Activated CD8-positive, alpha-beta T cell treated with anti-CD3 and anti-CD28 coated beads for 36 hours (primary cell): ENCODE measurements around the gene WTAP. TPM values are rescaled to one million over a fixed set of nuclear protein-coding genes. Genes with fewer than 3 reads are reported as not detected.

Source experiments
- ATAC-seq: fragments of 200-7000 bp; cut with Tn5 transposase; one replicate; pipeline ENCODE4 v1.10.0; 2021; ENCODE audit warnings: mild to moderate bottlenecking, moderate library complexity
- CTCF ChIA-PET: fragments of 350-600 bp; sonication (Branson Sonifier 250); formaldehyde crosslinking; loops from one replicate; lab custom pipeline; 2021; ENCODE audit warnings: antibody characterized with exemption; lab: Charles Lee
- POLR2A ChIA-PET: fragments of 350-600 bp; sonication (Branson Sonifier 250); formaldehyde crosslinking; loops from one replicate; lab custom pipeline; 2021; ENCODE audit warnings: antibody characterized with exemption; lab: Charles Lee
- DNase-seq: peaks from one replicate; pipeline ENCODE4 v3.0.0-alpha.2; 2020
- H3K27ac Mint-ChIP-seq: one replicate; pipeline ENCODE4 v1.8.0; 2021; ENCODE audit warnings: mild to moderate bottlenecking, mixed read lengths
- H3K27me3 Mint-ChIP-seq: one replicate; pipeline ENCODE4 v1.8.0; 2021; ENCODE audit warnings: mixed read lengths
- H3K36me3 Mint-ChIP-seq: one replicate; pipeline ENCODE4 v1.8.0; 2021; ENCODE audit warnings: low read depth, mixed read lengths
- H3K4me1 Mint-ChIP-seq: one replicate; pipeline ENCODE4 v1.8.0; 2021; ENCODE audit warnings: low read depth, mixed read lengths
- H3K4me3 Mint-ChIP-seq: one replicate; pipeline ENCODE4 v1.8.0; 2021; ENCODE audit warnings: mild to moderate bottlenecking, moderate library complexity, mixed read lengths
- H3K9me3 Mint-ChIP-seq: one replicate; pipeline ENCODE4 v1.8.0; 2021; ENCODE audit warnings: mixed read lengths
- intact Hi-C: fragments of 100-400 bp; cut with micrococcal nuclease; formaldehyde crosslinking; loops from one replicate; pipeline ENCODE4 v1.10.0; 2022
- total RNA-seq, 2 experiments: library from RNA; stranded (reverse); gene quantifications; one replicate each; pipeline ENCODE4 v1.2.3, GENCODE V29; 2021
- TF ChIP-seq, protein P1 (sequence below): fragments of 200-600 bp; IDR thresholded peaks from one replicate; pipeline ENCODE4 v1.8.0; 2022; ENCODE audit warnings: antibody characterized with exemption, mild to moderate bottlenecking

The WTAP gene
- total RNA-seq, 2 experiments from 2014 or later: 79.9 to 80.6 TPM

DNA sequence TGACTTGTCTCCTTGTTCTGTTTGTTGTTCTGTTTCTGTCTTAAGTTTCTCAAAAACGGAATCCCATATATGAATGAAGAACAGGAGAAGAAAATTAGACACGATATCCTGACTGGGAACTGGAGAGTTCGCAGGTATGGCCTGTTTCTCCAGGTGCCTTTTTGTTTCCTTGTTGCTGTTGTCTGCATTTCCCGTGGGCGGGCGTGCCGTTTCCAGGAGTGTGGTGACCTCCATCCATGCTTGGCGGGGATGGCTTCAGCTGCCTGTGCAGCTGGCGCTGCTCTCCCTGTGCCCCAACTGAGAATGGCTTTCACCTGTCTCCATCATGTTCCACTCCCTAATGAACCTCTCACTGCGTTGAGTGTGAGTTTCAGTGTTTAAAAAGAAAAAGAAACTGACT lies 77.2 kb downstream of the WTAP start:
- H3K27ac Mint-ChIP-seq: no peak overlapping the region
- H3K9me3 Mint-ChIP-seq: no peaks in the 10 kb centered on the region
- DNase-seq (no peak), ATAC-seq (no peak)
- H3K27me3 Mint-ChIP-seq: no peaks in the 10 kb centered on the region
- peaks cover 2% of the 10 kb centered on the region for H3K36me3 Mint-ChIP-seq
- intact Hi-C loops: loop anchor here (5.0 kb wide), 1 partner anchor 643 kb away; no protein-coding TSS in a partner anchor
- no peaks in the 10 kb centered on the region for H3K4me1 Mint-ChIP-seq
- TF ChIP-seq, protein P1, sequence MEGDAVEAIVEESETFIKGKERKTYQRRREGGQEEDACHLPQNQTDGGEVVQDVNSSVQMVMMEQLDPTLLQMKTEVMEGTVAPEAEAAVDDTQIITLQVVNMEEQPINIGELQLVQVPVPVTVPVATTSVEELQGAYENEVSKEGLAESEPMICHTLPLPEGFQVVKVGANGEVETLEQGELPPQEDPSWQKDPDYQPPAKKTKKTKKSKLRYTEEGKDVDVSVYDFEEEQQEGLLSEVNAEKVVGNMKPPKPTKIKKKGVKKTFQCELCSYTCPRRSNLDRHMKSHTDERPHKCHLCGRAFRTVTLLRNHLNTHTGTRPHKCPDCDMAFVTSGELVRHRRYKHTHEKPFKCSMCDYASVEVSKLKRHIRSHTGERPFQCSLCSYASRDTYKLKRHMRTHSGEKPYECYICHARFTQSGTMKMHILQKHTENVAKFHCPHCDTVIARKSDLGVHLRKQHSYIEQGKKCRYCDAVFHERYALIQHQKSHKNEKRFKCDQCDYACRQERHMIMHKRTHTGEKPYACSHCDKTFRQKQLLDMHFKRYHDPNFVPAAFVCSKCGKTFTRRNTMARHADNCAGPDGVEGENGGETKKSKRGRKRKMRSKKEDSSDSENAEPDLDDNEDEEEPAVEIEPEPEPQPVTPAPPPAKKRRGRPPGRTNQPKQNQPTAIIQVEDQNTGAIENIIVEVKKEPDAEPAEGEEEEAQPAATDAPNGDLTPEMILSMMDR: no peak
- POLR2A ChIA-PET: no interaction called here
- CTCF ChIA-PET: no interaction called here
- no peak overlapping the region for H3K4me3 Mint-ChIP-seq

DNA sequence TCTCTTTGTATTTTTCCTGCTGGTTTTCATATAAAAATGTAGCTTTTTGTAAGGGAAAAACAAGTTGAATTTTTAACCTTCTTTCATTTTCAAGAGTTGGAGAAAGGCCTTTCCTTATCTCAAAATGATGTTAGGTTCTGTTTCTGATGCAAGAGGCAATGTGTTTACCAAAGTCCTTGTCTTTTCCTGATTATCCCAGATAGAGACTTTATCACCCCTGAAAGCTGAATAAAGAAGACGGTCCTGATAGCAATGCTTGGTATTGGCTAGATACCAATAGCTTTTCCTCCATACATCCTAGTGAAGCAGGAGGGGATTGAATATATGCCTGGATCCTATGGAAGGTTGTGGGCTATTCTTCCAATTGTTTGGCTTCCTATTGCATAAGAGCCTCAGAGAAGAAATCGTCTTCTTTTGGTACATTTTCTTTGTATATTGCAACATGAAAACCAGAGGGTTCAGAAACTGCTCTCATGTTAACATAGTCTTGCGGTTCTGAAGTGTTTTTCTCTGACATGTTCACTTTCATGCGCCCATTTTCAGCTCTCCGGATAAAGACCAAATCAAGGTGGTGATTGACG lies 78.2 kb downstream of the WTAP start:
- Mint-ChIP-seq H3K4me3 (no peak overlapping the region), H3K9me3 (no peaks in the 10 kb centered on the region), H3K27me3 (no peaks in the 10 kb centered on the region), H3K4me1 (no peaks in the 10 kb centered on the region), H3K36me3 (no peaks in the 10 kb centered on the region), H3K27ac (no peak overlapping the region)
- CTCF ChIA-PET: interaction anchor here (1.5 kb wide), 1 partner anchor 47 kb away, joined by 6 read pairs; no protein-coding TSS in a partner anchor
- TF ChIP-seq, protein P1: no peak
- intact Hi-C loops: no loop called here
- ATAC-seq (no peak), DNase-seq (no peak)
- POLR2A ChIA-PET: no interaction called here

Other genes with a start within 250 kb of the WTAP start
- 100 to 1,000 TPM in 1 of 2 experiments, 10 to 100 TPM in 1; 95.5 to 105 TPM for gene SOD2, start 34.3 kb upstream of the WTAP start, total RNA-seq
- gene ACAT2, start 34.5 kb downstream of the WTAP start, total RNA-seq: 10 to 100 TPM; 70.8 to 74.1 TPM
- gene TCP1, start 62.1 kb downstream of the WTAP start, total RNA-seq: 100 to 1,000 TPM; 446 to 452 TPM
- 10 to 100 TPM; 81.8 to 83.5 TPM for gene MRPL18, start 63.0 kb downstream of the WTAP start, total RNA-seq
- gene PNLDC1, start 72.8 kb downstream of the WTAP start, total RNA-seq: under 1 TPM; 0.34 to 0.54 TPM
- not detected for gene MAS1, start 163.5 kb downstream of the WTAP start, total RNA-seq
- gene IGF2R, start 241.6 kb downstream of the WTAP start, total RNA-seq: 10 to 100 TPM; 81.7 to 82.4 TPM